Measurements from ENCODE around the gene ETV6.

Gene ETV6

GRCh38 chr12:11752403-11753149 is 103.1 kb downstream of the ETV6 start:
- no peak for TF ChIP-seq SIN3A (IDR thresholded peaks at IDR 0.05; ENCODE audit: borderline replicate concordance, insufficient read depth, low read length)
- no peak for TF ChIP-seq TAF1 (IDR thresholded peaks at IDR 0.05; ENCODE audit: borderline replicate concordance, insufficient read depth, low read length)
- no peak for TF ChIP-seq FOXP2 (optimal IDR thresholded peaks at IDR 0.05; ENCODE audit: borderline replicate concordance, extremely low read depth, extremely low read length, insufficient read depth)
- TF ChIP-seq, protein P1, sequence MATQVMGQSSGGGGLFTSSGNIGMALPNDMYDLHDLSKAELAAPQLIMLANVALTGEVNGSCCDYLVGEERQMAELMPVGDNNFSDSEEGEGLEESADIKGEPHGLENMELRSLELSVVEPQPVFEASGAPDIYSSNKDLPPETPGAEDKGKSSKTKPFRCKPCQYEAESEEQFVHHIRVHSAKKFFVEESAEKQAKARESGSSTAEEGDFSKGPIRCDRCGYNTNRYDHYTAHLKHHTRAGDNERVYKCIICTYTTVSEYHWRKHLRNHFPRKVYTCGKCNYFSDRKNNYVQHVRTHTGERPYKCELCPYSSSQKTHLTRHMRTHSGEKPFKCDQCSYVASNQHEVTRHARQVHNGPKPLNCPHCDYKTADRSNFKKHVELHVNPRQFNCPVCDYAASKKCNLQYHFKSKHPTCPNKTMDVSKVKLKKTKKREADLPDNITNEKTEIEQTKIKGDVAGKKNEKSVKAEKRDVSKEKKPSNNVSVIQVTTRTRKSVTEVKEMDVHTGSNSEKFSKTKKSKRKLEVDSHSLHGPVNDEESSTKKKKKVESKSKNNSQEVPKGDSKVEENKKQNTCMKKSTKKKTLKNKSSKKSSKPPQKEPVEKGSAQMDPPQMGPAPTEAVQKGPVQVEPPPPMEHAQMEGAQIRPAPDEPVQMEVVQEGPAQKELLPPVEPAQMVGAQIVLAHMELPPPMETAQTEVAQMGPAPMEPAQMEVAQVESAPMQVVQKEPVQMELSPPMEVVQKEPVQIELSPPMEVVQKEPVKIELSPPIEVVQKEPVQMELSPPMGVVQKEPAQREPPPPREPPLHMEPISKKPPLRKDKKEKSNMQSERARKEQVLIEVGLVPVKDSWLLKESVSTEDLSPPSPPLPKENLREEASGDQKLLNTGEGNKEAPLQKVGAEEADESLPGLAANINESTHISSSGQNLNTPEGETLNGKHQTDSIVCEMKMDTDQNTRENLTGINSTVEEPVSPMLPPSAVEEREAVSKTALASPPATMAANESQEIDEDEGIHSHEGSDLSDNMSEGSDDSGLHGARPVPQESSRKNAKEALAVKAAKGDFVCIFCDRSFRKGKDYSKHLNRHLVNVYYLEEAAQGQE (IDR thresholded peaks at IDR 0.05; ENCODE audit: insufficient read depth in 1 of 2, low read depth in 2 of 2, low read length in 2 of 2), result no peak
- no peak for TF ChIP-seq POLR2AphosphoS5 (IDR thresholded peaks at IDR 0.05; ENCODE audit: low read depth, low read length)

- no peak for TF ChIP-seq FOXP2 (optimal IDR thresholded peaks at IDR 0.05; ENCODE audit: borderline replicate concordance, extremely low read depth, extremely low read length, insufficient read depth)
- no peak for TF ChIP-seq POLR2AphosphoS5 (IDR thresholded peaks at IDR 0.05; ENCODE audit: low read depth, low read length)
- no peak for TF ChIP-seq TAF1 (IDR thresholded peaks at IDR 0.05; ENCODE audit: borderline replicate concordance, insufficient read depth, low read length)
Measured at GRCh38 chr12:11753150-11753499, 103.7 kb downstream of the ETV6 start.

GRCh38 chr12:11753826-11754225 is 104.4 kb downstream of the ETV6 start:
- no peak for TF ChIP-seq SIN3A (IDR thresholded peaks at IDR 0.05; ENCODE audit: borderline replicate concordance, insufficient read depth, low read length)
- TF ChIP-seq POLR2AphosphoS5 (IDR thresholded peaks at IDR 0.05; ENCODE audit: low read depth, low read length), result no peak
- TF ChIP-seq, protein P1 (IDR thresholded peaks at IDR 0.05; ENCODE audit: insufficient read depth in 1 of 2, low read depth in 2 of 2, low read length in 2 of 2), result no peak
- no peak for TF ChIP-seq FOXP2 (optimal IDR thresholded peaks at IDR 0.05; ENCODE audit: borderline replicate concordance, extremely low read depth, extremely low read length, insufficient read depth)
- TF ChIP-seq TAF1 (IDR thresholded peaks at IDR 0.05; ENCODE audit: borderline replicate concordance, insufficient read depth, low read length), result no peak

DNA sequence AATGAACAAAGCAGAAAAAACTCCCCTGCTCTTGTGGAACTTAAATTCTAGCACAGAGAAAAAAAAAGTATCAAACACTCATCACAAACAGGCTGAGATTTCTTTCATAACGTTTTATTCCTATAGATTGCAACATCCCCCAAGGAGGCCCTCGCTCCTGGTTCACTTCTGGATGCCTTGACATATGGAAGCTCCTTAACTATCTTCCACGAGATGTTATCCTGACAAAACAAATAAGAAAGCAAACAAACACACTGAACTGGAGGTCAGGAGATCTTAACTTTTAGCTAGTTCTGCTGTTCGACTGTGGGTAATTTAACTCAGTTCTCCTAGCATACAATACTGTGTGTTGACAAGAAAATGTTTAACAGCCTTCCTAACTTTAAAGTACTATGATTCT is 104.8 kb downstream of the ETV6 start:
- no peak for TF ChIP-seq POLR2AphosphoS5 (IDR thresholded peaks at IDR 0.05; ENCODE audit: low read depth, low read length)
- TF ChIP-seq, protein P1 (IDR thresholded peaks at IDR 0.05; ENCODE audit: insufficient read depth in 1 of 2, low read depth in 2 of 2, low read length in 2 of 2), result no peak
- no peak for TF ChIP-seq TAF1 (IDR thresholded peaks at IDR 0.05; ENCODE audit: borderline replicate concordance, insufficient read depth, low read length)
- TF ChIP-seq SIN3A (IDR thresholded peaks at IDR 0.05; ENCODE audit: borderline replicate concordance, insufficient read depth, low read length), result no peak
- no peak for TF ChIP-seq FOXP2 (optimal IDR thresholded peaks at IDR 0.05; ENCODE audit: borderline replicate concordance, extremely low read depth, extremely low read length, insufficient read depth)

DNA sequence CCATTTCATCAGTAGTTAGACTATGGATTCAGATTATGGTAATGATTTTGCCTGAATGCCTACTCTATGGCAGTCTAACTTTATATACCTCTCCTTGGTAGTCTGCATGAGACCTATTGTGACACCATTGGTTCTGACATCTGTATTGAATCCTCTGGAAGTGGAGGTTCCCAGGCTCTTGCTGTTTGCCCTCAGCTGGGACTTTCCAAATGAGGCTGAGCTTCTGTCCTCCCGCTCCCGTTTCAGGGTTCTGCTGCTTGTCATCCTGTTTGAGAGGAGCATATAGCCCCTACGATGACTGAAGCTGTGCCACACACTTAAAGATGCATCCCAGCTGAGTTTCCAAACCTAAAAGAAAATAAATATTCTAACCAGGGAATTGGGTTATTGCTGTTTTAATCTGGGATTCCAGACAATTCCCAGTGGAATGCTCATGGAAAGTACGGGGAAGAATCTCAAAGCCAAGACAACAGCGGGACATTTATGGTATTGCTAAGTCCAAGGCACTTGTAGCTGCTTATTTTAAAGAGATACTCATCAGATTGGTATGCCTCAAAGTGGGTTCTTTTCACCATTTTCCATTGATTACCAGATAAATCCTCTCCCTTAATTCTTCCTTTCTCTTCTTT is 105.9 kb downstream of the ETV6 start:
- TF ChIP-seq POLR2AphosphoS5 (IDR thresholded peaks at IDR 0.05; ENCODE audit: low read depth, low read length), result no peak
- TF ChIP-seq, protein P1 (IDR thresholded peaks at IDR 0.05; ENCODE audit: insufficient read depth in 1 of 2, low read depth in 2 of 2, low read length in 2 of 2), result no peak
- TF ChIP-seq FOXP2 (optimal IDR thresholded peaks at IDR 0.05; ENCODE audit: borderline replicate concordance, extremely low read depth, extremely low read length, insufficient read depth), result no peak
- TF ChIP-seq SIN3A (IDR thresholded peaks at IDR 0.05; ENCODE audit: borderline replicate concordance, insufficient read depth, low read length), result no peak
- no peak for TF ChIP-seq TAF1 (IDR thresholded peaks at IDR 0.05; ENCODE audit: borderline replicate concordance, insufficient read depth, low read length)
